H1 (cell line): ENCODE data around the gene LARP4B. TPM values are rescaled to one million over a fixed set of nuclear protein-coding genes. Genes with fewer than 3 reads are reported as not detected.

Experiments used
- POLR2A ChIP-seq, 2 experiments: IDR thresholded peaks; 1 replicate in 1 of 2; 2 replicates in 1 of 2; pipeline ENCODE4 v1.6.1; 2011; ENCODE audit warnings: low read depth in 2 of 2, low read length in 2 of 2, mild to moderate bottlenecking in 2 of 2; ENCODE audit errors: control extremely low read depth in 1 of 2
- RAD21 ChIP-seq, 2 experiments: IDR thresholded peaks in 1 of 2; conservative IDR thresholded peaks in 1 of 2; 2 replicates each; pipeline ENCODE4 v1.6.1; 2011; ENCODE audit warnings: low read depth in 2 of 2, low read length in 2 of 2, improper control_type of control experiment in 1 of 2, inconsistent platforms in 1 of 2, mild to moderate bottlenecking in 1 of 2, moderate library complexity in 1 of 2
- YY1 ChIP-seq: IDR thresholded peaks from 2 replicates; pipeline ENCODE4 v1.6.1; 2011; ENCODE audit warnings: low read depth, mild to moderate bottlenecking, low read length
- polyA plus RNA-seq, 7 experiments: library from polyadenylated mRNA; depleted of rRNA in 3 of 7; stranded (reverse) in 5 of 7; unstranded in 2 of 7; fragments of >200 nt in 5 of 7; fragments of 200-250 nt in 2 of 7; gene quantifications; 1 replicate in 5 of 7; 2 replicates in 1 of 7; 4 replicates in 1 of 7; pipeline versions ENCODE4 v1.2.1 to v1.2.3, GENCODE V29; 2011 to 2013; ENCODE audit warnings: missing spikeins in 2 of 7, mixed read lengths in 2 of 7
- total RNA-seq: library from RNA; stranded (reverse); fragmentation: NEBNext Ultra II Directional; extraction: Animal tissue kit (Norgen Biotek cat#: 25700); gene quantifications from 2 replicates; pipeline ENCODE4 v1.2.1, GENCODE V29; 2021
- TF ChIP-seq, protein P1 (sequence below), 3 experiments: IDR thresholded peaks; 1 replicate in 2 of 3; 2 replicates in 1 of 3; pipeline versions ENCODE4 v1.5.1 to v1.6.1; 2011; ENCODE audit warnings: low read length in 3 of 3, mild to moderate bottlenecking in 3 of 3, inconsistent platforms in 2 of 3, low read depth in 1 of 3, moderate library complexity in 1 of 3; ENCODE audit not compliant: insufficient read depth in 1 of 3; ENCODE audit errors: control extremely low read depth in 1 of 3

The LARP4B gene
- total and polyA plus RNA-seq, 2 of the 8 experiments (the other 6 are each of a cell fraction or from before 2014, with no cell fraction given) = 20.1 to 78.6 TPM

DNA sequence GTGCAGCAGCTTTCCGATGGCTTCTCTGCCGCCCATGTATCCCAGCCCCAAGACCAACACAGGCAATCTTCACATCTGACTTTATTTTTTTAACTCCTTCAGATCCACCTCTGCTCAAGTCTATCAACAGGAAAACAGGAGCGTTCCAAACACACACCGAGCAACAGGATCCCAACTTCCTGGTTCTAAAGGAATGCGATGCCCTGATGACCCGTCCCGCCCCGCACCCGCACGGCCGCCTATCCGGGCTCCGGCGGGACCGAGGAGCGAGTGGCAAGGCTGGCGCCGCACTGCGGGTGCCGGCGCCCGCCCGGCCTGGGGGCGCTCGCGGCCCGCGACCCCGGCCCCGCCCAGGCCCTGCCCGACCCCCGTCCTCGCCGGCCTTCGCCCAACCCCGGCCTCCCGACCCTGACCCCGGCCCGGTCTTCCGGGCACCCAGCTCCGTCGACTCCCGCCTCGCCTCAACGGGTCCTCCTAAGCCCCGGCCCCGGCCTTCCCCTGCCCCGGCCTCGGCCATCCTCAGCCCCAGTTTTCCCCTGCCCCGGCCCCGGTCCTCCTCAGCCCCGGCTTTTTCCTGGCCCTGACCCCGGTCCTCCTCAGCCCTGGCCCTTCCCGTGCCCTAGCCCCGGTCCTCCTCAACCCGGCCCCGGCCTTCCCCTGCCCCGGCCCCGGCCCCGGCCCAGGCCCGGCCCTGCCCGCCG is 730 bp downstream of the LARP4B start (continued):
- TF ChIP-seq, protein P1, sequence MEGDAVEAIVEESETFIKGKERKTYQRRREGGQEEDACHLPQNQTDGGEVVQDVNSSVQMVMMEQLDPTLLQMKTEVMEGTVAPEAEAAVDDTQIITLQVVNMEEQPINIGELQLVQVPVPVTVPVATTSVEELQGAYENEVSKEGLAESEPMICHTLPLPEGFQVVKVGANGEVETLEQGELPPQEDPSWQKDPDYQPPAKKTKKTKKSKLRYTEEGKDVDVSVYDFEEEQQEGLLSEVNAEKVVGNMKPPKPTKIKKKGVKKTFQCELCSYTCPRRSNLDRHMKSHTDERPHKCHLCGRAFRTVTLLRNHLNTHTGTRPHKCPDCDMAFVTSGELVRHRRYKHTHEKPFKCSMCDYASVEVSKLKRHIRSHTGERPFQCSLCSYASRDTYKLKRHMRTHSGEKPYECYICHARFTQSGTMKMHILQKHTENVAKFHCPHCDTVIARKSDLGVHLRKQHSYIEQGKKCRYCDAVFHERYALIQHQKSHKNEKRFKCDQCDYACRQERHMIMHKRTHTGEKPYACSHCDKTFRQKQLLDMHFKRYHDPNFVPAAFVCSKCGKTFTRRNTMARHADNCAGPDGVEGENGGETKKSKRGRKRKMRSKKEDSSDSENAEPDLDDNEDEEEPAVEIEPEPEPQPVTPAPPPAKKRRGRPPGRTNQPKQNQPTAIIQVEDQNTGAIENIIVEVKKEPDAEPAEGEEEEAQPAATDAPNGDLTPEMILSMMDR (IDR thresholded peaks at IDR 0.05; ENCODE audit: control extremely low read depth in 1 of 3, insufficient read depth in 1 of 3, low read depth in 1 of 3, low read length in 3 of 3) = peak in 1 of 3 experiments; percentile 7; a peak in 1 of 4 replicates
- TF ChIP-seq RAD21 (IDR thresholded peaks at IDR 0.05 in 1 of 2, conservative IDR thresholded peaks at IDR 0.05 in 1 of 2; ENCODE audit: low read depth in 2 of 2, low read length in 2 of 2) (0 out of 4 replicates have a peak, but pooled peaks of 1 of the 2 experiments have one; percentile 2), POLR2A (IDR thresholded peaks at IDR 0.05; ENCODE audit: control extremely low read depth in 1 of 2, low read depth in 2 of 2, low read length in 2 of 2) (peak in 1 of 2 experiments; percentile 20; a peak in 1 of 3 replicates), YY1 (0 out of 2 replicates have a peak, but pooled peaks have one; percentile 21)
